GM19467 (cell line): ENCODE data around the gene CRB3.
"Not testable (repeated sequence)": the region's sequence is repeated elsewhere in the genome, so short reads cannot be mapped to it uniquely, and the experiment has no call there.

Experiments
- ATAC-seq: cut with Tn5 transposase; IDR thresholded peaks from one replicate; pipeline ENCODE4 v1.9.1; 2021; ENCODE audit warnings: mild to moderate bottlenecking, moderate library complexity; ENCODE audit not compliant: unreplicated experiment

The CRB3 gene, protein sequence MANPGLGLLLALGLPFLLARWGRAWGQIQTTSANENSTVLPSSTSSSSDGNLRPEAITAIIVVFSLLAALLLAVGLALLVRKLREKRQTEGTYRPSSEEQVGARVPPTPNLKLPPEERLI

DNA sequence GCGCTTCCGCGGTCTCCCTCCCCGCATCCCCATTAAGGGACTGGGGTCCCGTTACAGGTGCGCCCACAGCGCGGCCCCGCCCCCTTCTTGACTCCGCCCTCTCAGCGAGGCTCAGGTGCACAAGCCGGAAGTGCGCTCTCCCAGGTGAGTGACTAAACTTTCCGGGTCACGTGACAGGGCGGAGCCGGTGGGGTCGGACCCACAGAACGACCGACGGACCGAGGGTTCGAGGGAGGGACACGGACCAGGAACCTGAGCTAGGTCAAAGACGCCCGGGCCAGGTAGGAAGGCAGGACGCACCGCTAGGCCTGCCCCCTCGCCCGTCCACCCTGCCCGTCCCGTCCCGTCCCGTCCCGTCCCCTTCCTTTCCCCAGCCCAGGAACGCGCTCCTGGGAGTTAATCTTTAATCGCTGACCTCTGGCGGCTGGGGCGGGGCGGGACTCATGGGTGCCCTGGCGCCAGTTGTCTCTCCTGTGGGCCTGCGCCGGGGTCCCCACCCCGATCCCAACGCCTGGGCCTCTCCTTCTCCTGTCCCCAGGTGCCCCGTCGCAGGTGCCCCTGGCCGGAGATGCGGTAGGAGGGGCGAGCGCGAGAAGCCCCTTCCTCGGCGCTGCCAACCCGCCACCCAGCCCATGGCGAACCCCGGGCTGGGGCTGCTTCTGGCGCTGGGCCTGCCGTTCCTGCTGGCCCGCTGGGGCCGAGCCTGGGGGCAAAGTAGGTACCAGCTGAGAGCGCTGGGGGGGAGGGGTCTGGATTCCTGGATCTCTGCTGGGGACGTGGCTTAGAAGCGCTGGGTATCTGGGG, at the start of gene CRB3:
Gene CRB3, plus strand, starts transcription at position 202 of the 804 bp plus-strand sequence. Its CDS starts 431 bp downstream, at position 633.
- ATAC-seq: no peak

GRCh38 chr19:6414793-6415590, 49.1 kb upstream of the CRB3 start:
- ATAC-seq: no peak

GRCh38 chr19:6415591-6416190, 48.4 kb upstream of the CRB3 start:
- no peak for ATAC-seq

DNA sequence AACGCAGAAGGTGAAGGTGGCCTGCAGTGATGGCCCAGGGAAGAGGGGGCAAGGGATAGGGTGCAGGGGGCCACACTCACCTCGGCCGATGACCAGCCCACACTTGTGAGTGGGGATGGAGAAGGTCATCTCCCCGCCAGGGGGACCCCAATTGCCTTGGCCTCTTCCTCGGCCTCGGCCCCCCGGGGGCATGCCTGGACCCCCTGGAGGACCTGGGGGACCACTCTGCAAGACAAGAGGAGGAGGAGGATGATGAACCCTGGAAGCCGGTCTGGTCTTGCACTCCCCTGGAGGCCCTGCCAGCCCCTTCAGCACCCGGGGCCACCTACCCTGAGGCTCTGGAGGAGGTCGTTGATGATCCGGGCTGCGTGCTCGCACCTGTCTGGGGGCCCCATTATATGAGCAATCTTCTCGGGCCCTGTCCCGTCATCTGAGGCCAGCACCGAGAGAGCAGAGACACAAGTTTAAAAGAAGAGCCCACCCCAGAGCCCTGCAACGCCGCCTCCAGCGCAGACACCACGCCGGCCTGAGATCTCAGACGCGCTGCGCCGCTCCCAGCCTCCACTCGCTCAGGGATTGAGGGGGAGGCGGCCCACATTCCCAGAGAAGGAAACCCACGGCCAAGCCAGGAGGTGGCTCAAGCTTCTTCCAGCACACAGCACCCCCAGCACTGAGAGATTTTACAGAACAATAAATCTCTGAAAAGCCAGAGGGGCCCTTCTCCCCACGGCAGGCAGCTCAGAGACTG, 47.2 kb upstream of the CRB3 start:
- ATAC-seq: no peak

- no peak for ATAC-seq
Observed at GRCh38 chr19:6417713-6418561, 46.1 kb upstream of the CRB3 start.

DNA sequence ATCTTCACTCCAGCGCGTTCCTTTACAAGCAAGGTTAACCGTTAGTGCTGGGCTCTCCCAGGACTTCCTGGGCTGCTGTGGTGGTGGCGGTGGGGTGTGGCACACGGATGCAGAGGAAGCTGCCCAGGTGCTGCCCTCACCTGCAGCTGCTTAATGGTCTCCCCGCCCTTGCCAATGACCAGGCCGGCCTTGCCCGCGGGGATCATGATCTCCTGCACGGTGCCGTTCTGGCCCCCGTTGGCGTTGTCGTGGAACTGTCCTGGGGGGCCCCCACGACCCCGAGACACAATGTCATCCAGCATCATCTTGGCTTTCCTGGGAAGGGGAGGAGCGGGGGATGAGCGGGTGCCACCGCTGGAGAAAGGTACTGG, 45.5 kb upstream of the CRB3 start:
- ATAC-seq: no peak

DNA sequence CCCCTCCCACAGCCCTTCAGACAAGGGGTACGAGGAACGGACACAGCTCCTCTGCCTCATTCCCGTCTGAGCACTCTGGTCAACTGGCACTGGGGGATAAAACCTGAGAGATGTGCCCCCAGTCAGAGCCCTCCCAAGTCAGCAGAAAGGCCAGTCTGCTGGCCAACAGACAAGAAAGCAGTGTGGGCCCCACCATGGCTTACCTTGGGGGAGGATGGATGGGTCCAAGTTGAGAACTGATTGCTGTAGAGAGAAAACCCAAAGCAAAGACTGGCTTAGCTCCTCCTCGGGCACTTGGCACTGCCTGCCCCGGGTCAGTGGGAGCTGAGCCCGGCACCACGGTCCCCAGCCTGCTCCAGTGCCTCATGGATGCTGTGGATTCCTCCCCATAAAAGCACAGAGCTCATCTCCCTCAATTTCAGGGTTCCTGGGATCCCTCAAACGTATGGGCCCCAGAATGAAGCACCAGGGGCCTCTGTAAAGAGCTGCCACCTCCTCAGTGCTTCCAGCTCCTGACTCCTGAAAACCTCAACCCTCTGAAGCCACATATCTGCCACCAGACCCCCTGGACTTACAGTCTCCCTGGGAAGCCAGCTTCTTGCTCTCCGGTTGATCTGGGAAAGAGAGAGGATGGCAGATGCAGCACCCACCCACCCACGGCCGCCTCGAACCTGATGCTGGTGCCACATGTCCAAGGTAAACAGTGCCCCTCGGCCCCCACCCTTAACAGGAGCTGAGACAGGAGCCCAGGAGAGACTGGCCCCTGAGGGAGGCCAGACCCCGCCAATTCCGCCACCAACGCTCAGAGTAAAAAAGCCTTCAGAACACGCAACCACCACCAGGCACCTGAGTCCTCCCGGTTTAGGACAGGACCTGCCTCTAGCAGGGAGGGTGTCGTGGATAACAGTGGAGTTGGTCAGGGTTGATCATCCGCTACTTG, 42.7 kb upstream of the CRB3 start:
- ATAC-seq: no peak

DNA sequence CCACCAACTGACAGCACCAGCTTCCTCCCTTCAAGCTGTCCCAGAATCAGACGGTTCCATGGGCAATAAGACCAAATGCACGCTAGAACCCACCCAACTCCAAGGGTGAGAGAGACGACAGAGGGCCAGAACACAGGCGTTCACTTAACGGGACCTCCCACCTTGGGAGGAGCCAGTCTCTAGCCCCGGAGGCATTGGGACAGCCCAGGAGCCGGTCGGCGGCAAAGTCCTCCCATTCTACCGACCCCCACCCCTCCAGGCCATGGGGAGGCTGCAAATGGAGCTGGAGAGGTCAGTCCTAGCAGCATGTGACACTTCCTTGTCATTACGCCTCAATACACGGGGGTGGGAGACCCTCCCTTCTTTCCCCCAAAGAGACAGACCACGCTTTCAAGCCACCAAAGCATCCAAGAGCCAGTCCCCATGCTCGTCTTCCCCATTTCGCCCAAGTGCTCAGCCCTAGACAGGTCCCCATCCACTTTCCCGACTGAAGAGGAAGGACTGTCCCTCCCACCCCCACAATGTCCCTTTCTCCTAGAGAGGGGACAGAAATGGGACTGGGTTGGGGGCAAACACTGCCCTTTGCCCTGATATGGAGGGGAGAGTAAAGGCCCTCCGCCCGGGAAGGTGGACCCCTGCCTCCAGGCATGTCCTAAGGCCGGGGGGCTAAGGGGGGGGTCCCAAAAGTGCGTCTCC, 40.4 kb upstream of the CRB3 start:
- no peak for ATAC-seq

DNA sequence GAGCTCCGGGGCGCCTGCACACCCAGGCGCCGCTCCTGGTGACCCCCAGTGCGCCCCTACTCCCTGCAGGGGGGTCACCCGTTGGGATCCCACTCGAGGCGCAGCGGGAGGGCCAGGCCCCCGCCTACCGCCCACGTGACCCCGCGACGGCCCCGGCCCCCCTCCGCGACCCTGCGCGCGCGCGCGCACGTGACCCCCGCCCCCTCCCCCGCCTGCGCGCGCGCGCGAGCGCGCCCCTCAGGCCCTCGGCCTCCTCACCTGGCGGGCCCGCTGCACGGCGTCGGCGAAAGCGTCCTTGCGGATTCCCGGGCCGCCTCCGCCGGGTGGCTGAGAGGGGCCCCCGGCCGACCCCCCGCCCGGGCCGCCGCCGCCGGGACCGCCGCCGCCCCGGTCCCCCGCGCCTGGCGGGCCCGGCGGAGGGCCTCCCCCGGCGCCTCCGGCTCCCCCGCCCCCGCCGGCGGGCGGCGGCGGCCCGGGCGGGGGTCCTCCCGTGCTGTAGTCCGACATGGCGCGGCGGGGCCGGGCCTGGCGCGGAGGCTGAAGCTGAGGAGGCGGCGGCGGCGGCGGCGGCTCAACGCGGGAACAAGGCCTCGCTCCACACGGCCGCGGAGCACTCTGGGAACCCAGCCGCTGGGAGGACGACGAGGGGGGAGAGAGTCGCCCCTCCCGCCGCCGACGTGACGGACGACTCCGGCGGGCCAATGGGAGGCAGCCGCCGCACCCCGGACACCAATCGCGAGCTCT, 39.7 kb upstream of the CRB3 start, which contains the start of gene KHSRP:
Gene KHSRP, minus strand, starts transcription at position 617 of the 744 bp plus-strand sequence. Its CDS starts 110 bp downstream, at position 507.
- no peak for ATAC-seq

DNA sequence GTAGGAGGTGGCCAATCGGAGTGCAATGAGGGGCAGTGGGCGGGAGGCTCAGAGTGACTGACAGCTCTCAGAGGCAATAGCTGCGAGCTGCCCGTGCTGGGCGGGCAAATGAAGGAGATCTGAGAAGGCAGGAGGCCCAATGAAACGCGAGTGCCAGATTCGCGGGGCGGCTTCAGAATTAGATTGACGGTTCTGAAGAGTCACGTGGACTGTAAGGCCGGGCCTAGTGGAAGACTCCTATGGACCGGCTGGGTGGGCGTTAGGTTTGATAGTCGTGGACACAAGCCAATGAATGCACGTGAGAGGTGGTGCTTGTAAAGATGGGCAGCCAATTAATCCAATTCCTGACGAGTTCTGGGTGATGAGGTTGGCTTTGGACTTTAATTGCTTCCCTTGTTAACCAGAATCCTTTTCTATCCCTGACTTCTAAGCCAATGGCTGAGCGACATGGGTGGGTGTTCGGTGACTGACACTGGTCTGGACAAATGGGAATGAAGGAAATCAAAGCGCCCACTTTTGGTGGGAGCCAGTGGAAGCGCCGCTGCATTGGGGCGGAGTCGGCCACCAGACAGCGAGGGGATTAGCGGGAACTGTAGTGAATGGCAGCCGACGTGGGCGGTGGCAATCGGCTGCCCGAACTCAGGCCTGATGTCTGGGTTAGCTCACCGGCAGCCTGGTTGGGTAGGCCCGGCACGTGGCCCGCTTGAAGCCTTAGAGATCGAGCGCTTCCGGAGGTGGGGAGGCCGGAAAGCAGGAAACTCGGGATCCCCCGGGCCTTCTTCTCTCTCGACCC, 38.9 kb upstream of the CRB3 start:
- peak; percentile 78 for ATAC-seq

- no peak for ATAC-seq
Observed at GRCh38 chr19:6425732-6426620, 38.1 kb upstream of the CRB3 start.

- ATAC-seq: no peak
Observed at GRCh38 chr19:6427131-6427530, 36.9 kb upstream of the CRB3 start.

GRCh38 chr19:6428692-6429418, 35.2 kb upstream of the CRB3 start:
- not testable (repeated sequence) for ATAC-seq

- ATAC-seq: no peak
Observed at GRCh38 chr19:6429419-6430221, 34.5 kb upstream of the CRB3 start.
